ENCODE results near the gene PIK3AP1.

GRCh38 chr10:96619796-96620773 is 100.2 kb downstream of the PIK3AP1 start:
- TF ChIP-seq, protein P1, sequence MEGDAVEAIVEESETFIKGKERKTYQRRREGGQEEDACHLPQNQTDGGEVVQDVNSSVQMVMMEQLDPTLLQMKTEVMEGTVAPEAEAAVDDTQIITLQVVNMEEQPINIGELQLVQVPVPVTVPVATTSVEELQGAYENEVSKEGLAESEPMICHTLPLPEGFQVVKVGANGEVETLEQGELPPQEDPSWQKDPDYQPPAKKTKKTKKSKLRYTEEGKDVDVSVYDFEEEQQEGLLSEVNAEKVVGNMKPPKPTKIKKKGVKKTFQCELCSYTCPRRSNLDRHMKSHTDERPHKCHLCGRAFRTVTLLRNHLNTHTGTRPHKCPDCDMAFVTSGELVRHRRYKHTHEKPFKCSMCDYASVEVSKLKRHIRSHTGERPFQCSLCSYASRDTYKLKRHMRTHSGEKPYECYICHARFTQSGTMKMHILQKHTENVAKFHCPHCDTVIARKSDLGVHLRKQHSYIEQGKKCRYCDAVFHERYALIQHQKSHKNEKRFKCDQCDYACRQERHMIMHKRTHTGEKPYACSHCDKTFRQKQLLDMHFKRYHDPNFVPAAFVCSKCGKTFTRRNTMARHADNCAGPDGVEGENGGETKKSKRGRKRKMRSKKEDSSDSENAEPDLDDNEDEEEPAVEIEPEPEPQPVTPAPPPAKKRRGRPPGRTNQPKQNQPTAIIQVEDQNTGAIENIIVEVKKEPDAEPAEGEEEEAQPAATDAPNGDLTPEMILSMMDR (IDR thresholded peaks at IDR 0.05) = no peak
- TF ChIP-seq POLR2A (IDR thresholded peaks at IDR 0.05) = no peak

Measured in uterus (tissue), 2 donors.